Measurements from ENCODE around the gene OSBP2.
"Not testable (repeated sequence)": the region's sequence is repeated elsewhere in the genome, so short reads cannot be mapped to it uniquely, and the experiment has no call there.

Gene OSBP2

GRCh38 chr22:30679895-30680690, 14.6 kb upstream of the OSBP2 start:
- in situ Hi-C loops (cut with HindIII; ENCODE audit: low sequenced_read_pairs) = not testable (repeated sequence)

DNA sequence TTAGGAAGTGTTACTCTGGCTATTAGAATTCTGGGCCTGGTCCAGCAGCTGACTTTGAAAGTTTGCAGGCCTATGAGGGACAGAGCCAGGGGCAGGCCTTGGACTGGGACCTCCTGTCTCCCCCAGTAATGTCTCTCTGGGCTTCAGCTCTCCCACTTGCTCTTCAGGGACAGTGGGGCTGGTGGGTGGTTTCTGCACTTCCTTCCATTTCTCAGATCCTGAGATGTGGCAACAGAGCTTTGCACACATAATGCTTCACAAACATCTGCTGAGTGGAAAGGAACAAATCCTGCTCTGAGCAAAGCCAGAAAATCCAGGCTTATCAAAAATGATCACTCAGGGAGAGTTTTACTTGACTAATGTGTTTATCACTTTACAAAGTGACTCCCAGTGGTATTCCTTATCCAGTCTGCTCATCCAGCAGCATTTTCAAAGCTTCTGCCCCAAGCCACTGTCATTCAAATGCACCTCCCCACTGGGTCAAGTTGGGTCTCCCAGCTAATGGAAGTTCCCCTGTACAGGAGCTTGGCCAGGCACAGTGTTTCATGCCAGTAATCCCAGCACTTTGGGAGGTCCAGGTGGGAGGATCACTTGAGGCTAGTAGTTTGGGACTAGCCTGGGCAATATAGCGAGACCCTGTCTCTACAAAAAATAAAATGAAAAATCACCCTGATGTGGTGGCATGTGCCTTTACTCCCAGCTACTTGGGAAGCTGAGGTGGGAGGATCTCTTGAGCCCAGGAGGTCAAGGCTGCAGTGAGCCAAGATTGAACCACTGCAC, 13.5 kb upstream of the OSBP2 start:
- in situ Hi-C loops (cut with HindIII; ENCODE audit: low sequenced_read_pairs) = no loop called here

DNA sequence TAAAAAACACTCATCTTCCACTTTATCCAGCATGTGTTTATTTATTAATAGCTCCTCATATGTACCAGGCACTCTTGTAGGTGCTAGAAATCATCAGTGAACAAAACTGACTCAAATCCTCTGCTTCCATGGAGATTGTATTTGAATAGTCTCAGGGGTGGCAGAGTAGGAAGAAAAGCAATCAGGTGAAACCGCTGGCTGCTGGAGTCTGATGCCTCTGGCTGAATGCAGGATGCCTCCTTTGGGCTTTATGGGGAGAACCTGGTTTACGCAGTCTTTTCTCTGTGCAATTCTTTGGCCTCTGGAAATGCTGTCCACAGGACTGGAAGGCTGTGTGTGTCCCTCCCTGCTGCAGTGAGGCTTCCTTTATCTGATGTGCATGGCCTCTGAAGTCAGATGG, 12.8 kb upstream of the OSBP2 start:
- in situ Hi-C loops (cut with HindIII; ENCODE audit: low sequenced_read_pairs) = no loop called here

DNA sequence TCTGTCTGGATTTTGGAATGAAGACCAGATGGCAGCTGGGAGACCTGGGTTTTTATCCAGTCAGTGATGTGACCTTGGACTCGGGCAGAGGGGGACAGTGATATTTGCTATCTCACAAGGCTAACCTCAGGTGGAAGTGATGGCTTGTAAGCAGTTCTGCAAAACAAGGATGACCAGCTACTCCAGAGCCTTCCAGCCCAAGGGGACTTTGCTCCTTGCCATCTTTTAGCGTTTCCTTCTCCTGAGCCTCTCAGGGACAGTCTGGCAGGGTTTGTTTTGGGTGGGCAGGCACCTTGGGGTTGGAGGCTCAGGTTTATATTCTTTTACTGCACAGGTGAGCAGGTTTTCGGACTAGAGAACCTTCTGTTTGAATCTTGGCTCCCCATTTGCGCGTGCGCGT, 9.5 kb upstream of the OSBP2 start:
- in situ Hi-C loops (cut with HindIII; ENCODE audit: low sequenced_read_pairs) = no loop called here

DNA sequence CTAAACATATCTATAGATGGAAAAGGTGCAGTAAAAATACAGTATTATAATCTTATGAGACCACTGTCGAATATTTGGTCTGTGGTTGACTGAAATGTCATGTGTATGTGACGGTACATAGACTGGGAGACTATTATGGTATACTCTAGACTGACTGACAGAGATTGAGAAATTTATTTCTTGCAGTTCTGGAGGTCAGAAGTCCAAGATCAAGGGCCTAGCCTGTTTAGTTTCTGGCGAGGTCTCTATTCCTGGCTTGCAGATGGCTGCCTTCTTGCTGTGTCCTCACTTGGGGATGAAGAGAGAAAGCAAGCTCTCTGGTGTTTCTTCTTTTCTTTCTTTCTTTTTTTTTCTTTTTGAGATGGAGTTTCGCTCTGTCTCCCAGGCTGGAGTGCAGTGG, 7.3 kb upstream of the OSBP2 start:
- in situ Hi-C loops (cut with HindIII; ENCODE audit: low sequenced_read_pairs) = no loop called here

DNA sequence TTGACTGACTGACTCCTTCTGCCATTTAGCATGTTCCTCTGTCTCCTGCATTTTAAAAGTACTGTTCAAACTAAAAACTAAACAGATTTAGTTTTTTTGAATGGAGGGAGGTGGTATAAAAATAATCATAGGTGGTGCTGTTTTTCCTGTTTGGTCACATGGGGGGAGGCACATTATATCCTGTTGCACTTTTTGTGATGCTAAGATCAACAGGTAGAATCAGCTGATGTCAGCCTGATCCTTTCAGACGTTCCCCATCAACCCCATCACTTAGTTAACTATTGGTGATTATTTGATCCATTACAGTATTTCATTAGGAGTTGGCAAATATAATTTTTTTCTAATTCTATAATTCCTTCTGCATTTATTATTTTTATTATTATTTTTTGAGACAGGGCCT, 5.1 kb upstream of the OSBP2 start:
- in situ Hi-C loops (cut with HindIII; ENCODE audit: low sequenced_read_pairs) = no loop called here

GRCh38 chr22:30691204-30691603, 3.5 kb upstream of the OSBP2 start:
- in situ Hi-C loops (cut with HindIII; ENCODE audit: low sequenced_read_pairs) = no loop called here

DNA sequence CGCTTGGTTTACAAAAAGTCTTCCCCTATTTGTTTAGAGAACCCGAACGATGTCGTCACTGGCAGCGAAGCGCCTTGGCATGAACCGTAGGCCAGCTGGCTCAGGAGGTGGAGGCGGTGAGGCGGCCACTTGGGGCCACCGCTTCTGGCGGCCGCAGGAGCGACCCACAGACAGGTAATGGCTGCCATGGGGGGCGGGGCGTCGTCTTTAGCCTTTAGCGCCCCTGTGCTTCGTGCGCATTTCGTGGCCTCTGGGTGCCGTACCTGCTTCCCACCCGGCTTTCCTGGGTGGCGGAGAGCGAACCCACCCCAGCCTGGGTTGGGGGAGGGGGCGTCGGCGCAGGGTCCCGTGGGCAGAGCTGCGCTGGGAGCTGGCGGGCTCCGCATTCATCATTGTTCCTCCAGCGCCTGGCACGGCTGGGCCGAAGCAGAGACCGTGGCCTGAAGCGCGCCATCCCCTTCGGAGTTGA, 469 bp upstream of the OSBP2 start:
- in situ Hi-C loops (cut with HindIII; ENCODE audit: low sequenced_read_pairs) = no loop called here

- in situ Hi-C loops (cut with HindIII; ENCODE audit: low sequenced_read_pairs) = no loop called here
Observed at GRCh38 chr22:30695351-30695851, 727 bp downstream of the OSBP2 start.

DNA sequence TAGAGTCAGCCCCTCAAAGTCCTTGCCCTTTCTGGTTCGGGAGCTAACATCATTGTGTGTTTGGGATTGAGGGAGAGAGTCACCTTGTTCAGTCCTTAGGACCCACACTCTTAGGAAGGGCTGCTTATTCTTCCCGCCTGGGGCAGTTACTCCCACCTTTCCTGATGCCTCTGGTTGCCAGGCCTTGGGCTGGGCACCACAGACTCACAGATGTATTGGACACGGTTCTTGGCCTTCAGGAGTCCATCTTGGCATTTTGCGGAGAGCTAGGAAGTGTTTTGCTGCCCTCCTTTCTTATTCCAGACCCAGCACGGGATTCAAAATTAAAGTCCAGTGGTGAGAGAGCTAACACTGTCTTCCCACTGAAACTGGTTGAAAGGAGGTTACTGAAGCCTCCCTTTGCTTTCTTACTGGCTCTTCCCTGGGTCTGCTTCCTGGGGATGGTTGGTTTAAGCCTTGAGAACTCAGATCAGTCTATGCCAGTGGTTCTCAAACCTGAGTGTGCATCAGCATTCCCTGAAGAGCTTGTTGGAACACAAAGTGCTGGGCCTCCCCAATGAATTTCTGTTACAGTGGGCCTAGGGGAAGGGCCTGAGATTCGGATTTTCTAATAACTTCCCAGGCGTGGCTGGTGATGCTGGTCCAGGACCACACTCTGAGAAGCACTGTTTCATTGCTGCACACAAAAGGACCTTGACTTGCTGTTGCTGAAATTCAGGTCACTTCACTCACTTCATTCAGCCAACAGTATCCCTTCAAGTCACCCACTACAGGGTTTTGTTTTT, 1.4 kb downstream of the OSBP2 start:
- in situ Hi-C loops (cut with HindIII; ENCODE audit: low sequenced_read_pairs) = no loop called here

- in situ Hi-C loops (cut with HindIII; ENCODE audit: low sequenced_read_pairs) = no loop called here
Observed at GRCh38 chr22:30697975-30698374, 3.3 kb downstream of the OSBP2 start.

DNA sequence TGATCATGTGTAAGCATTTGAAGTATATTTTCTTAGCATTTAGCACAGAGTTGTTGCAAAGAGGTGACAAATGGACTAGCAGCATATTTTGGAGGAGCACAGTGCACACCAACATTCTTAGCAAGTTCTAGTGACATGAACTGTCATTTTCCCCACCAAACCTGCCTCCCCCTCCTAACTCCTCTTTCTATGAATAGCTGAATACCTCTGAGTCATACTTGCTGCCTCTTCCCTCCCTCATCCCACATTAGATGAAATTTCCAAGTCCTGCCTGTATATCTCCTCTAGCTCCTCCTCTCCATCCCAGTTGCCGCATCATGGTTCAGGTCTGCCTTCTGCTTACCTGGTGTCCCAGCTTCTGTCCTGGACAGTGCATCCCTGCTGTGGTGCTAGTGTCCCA, 7.2 kb downstream of the OSBP2 start:
- in situ Hi-C loops (cut with HindIII; ENCODE audit: low sequenced_read_pairs) = no loop called here

DNA sequence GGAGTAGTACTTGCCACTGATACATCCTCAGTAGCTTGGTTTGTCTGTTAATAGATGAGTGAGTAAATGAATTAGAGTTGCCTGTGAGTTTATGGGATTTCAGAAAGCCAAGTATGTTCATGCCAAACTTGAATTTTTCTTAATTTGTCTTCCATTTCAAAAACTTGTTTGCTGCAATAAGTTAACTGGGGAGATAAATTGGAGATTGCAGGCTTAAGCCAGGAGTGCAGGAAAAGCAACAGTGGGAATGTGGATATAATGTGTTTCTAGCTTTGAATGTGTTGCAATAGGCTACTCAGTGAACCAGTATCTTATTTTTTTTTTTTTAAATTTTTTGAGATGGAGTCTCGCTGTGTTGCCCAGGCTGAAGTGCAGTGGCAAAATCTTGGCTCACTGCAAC, 8.2 kb downstream of the OSBP2 start:
- in situ Hi-C loops (cut with HindIII; ENCODE audit: low sequenced_read_pairs) = no loop called here

GRCh38 chr22:30704978-30705377, 10.3 kb downstream of the OSBP2 start:
- in situ Hi-C loops (cut with HindIII; ENCODE audit: low sequenced_read_pairs) = no loop called here

- in situ Hi-C loops (cut with HindIII; ENCODE audit: low sequenced_read_pairs) = no loop called here
Observed at GRCh38 chr22:30705710-30706651, 11.3 kb downstream of the OSBP2 start.

DNA sequence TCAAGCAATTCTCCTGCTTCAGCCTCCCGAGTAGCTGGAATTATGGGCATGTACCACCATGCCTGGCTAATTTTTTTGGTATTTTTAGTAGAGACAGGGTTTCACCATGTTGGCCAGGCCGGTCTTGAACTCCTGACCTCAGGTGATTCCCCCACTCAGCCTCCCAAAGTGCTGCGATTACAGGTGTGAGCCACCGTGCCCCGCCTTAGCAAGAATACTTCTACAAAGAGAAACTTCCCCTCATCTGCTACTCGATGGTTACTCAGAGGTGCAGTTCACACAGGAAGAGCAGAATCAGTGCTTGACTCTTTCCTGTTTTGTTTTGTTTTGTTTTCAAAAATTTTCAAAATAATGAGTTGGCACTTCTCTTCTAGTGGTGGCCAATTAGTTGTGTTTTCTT, 15.3 kb downstream of the OSBP2 start:
- in situ Hi-C loops (cut with HindIII; ENCODE audit: low sequenced_read_pairs) = not testable (repeated sequence)

DNA sequence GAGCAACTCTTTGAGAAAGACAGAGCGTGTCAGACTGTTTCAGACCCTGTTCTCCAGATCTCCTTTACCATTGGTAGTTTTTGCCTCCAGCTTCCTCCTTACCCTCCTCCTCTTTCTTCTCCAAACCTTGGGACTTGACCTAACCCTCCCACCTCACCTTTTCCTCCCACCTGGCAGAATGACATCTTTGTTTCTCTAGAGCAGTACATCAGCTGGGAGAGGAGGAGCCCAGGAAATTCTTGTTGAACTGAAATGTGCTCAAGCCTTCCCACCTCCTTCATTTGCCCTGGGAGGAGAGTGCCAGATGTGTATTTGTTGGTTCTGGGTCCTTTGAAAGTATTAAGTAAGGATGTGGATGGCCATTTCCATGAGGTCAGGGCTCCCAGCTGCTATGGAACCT, 17.4 kb downstream of the OSBP2 start:
- in situ Hi-C loops (cut with HindIII; ENCODE audit: low sequenced_read_pairs) = no loop called here

DNA sequence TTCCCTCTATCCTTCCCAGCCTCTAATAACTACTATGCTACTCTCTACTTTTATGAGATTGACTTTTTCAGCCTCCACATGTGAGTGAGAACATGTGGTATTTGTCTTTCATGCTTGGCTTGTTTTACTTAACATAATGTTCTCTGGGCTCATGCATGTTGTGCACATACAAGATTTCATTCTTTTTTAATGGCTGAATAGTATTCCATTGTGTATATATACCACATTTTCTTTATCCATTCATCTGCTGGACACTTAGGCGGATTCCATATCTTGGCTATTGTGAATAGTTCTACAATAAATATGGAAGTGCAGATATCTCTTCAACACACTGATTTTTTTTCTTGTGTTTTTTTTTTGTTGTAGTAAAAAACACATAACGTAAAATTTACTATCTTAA, 19.4 kb downstream of the OSBP2 start:
- in situ Hi-C loops (cut with HindIII; ENCODE audit: low sequenced_read_pairs) = no loop called here

GRCh38 chr22:30717331-30717921, 22.8 kb downstream of the OSBP2 start:
- in situ Hi-C loops (cut with HindIII; ENCODE audit: low sequenced_read_pairs) = no loop called here

DNA sequence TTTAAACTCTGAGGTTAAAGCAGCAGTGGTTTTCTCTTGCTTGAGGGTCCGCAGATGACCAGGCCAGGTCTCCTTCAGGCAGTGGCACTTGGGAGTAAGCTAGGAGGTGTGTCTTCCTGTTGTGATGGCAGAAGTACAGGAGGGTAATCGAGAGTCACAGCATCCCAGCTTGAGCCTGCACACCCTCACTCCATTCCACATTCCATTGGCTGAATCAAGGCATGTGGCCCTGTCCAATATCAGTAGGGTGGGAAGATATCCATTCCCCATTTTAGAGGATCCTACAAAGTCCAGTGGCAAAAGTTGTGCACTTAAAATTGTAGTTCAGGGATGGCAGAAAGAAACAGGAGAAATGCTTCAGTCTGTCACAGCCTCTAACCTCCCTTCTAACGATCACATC, 23.3 kb downstream of the OSBP2 start:
- in situ Hi-C loops (cut with HindIII; ENCODE audit: low sequenced_read_pairs) = no loop called here
